Measurements from ENCODE around the gene UBASH3A.

DNA sequence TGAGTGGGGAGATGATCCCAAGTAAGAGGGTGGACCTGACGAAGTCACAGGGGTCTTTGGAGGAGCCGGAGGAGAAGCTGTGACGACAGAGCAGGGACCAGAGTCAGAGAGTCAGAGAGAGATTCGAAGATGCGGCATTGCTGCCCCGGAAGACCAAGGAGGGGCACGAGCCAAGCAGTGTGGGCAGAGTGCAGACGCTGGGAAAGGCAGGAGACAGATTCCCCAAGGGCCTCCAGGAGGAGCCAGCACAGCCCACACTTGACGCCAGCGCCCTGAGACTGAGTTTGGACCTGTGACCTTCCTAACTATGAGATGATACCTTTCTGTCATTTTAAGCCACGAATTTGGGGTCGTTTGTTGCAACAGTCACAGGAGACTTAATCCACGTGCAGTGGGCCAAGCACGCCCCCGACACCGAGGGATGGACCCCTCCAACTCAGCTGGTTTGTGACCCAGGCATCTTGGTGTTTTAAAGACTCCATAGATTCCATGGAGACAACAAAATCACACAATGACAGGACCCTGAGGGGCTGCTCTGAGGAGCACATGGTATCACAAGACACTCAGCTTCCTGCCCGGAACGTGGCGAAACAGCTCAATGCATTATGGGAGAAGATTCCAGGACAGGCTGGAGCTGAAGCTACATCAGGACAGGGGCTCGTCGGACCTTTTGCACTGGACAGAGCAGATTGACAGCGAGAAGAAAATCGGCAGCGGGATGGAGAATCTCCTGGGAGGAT lies 26.3 kb upstream of the UBASH3A start:
- no peak for TF ChIP-seq ZNF274 (IDR thresholded peaks at IDR 0.05; ENCODE audit: low read depth, low read length)
- no peak for TF ChIP-seq YY1 (IDR thresholded peaks at IDR 0.05; ENCODE audit: insufficient read depth, insufficient read length)
